AG08395 (cell line): ENCODE results near the gene SFXN5.

Experiments
- DNase-seq: peaks from one replicate; pipeline ENCODE4 v3.0.0; 2012; ENCODE audit warnings: mixed read lengths, low spot score

The SFXN5 gene

DNA sequence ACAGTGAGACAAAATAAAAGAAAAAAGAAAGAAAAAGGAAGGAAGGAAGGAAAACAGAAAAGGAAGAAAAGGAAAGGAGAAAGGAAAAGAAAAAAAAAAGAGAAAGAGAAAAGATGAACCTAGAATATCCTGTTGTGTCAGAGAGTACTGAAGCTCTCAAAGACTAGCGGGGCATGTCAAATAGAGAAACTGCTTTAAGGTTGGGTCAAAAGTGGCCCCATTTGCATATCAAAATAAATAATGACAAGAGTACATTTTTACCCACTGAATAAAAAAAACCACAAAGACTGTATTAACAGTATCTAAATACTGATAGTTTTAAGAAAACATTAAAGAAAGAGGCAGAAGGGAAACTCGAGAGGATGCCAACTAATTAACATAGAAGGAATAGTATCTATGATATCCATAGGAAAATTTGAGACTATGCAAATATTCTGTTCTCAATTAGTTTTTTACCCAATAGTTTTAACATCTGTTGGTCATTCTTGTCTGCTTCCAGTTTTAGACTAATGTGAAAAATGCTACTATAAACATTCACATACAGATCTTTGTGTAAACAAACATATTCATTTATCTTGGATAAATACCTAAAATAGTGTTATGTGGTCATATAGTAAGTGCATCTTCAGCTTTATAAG, 53.2 kb downstream of the SFXN5 start:
- no peak for DNase-seq

DNA sequence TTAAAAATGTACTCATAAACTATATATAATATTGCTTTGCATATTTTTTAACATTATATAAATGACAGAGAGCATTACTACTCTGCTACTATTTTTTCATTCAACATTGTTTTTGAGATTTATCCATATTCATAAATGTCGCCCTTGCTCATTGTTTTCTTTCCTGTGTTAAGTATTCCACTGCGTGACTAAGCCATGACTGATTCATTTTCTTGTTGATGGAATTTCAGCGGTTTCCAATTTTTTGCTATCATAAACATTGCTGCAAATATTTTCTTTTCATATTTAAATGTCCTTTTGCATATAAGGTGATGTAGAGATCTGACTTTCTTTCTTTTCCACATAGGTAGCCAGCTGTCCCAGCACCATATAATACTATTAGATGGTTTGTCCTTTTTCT, 57.6 kb downstream of the SFXN5 start:
- DNase-seq = no peak

DNA sequence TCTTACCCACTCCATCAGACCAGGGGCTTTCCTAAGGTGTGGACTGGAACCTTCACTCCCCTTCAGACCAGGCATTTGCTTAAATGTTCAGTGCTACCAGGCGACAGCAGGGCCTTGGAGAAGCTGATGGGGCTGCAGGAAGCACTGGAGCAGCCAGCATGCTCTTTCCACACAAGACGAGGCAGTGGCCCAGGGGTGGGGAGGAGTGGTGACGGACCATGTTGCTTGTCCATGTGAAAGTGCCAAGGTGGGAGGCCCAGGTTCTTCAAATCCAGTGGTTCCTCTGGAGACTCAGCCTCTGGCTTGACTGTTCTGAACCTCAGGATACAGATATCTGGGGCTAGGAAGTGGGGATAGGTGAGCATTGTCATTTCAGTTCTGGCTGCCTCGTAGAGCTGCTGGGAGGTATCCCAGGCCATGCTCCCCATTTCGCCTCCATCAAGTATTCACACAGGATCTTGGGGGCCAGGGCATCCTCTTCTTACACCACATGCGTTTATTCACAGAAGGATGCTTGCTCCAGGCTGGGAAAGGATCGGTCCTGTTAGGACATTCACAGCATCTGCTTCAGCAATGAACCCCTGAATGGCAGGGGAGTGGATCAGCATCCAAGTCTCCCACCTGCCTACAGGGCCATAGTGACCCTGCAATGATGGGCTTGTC, 62.2 kb downstream of the SFXN5 start:
- DNase-seq = no peak

DNA sequence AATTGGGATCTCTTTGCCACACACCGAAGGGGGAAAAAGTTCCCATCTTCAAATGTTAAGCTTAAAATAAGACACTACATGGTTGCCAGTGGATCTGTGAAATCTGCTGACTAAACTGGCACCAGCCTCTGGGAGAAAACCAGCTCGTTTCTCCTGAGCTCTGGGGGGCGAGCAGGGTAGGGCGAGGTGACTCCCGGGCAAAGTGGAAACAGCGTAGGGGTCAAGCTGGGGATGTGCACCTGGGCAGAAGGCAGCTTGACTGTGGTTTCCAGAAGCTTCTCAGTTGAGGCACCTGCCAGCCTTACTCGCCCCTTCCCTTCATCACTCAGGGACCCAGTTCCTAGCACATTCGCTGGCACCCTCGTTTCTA, 62.8 kb downstream of the SFXN5 start:
- DNase-seq = no peak

DNA sequence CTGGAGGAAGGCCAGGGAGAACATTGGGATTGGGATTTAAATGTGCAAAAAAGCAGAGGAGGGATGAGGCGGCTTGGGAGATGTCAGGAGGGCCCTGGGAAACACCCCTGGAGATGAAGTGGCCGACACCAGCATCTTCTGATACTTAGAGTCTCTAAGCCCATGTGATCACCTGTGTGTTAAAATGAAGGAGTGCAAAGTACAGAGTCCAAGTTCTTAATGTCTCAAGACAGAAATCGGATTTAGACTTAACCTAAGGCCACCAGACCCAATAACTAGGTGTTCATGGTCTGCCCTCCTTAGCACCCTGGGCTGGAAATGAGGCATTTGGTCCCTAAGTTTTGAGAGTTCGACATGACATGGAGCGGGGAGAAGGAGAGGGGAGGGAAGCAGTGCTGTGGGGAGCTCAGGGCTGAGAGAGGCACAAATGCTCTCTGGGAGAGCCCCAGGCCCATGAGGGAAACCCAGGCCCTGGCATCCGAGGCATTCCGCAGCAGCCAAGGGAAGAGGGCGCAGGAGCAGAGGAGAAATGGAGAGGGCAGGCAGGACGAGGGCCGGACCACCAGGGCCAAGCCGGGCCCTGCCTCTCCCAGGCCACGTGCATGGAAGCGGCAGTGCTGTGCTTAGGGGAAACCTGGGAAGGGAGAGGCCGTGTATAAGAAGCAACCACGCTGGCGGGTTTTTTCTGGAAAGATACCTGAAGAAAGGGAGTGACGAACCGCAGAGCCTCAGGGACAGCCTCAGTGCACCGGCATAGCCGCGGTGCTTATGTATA, 63.3 kb downstream of the SFXN5 start:
- DNase-seq = no peak

DNA sequence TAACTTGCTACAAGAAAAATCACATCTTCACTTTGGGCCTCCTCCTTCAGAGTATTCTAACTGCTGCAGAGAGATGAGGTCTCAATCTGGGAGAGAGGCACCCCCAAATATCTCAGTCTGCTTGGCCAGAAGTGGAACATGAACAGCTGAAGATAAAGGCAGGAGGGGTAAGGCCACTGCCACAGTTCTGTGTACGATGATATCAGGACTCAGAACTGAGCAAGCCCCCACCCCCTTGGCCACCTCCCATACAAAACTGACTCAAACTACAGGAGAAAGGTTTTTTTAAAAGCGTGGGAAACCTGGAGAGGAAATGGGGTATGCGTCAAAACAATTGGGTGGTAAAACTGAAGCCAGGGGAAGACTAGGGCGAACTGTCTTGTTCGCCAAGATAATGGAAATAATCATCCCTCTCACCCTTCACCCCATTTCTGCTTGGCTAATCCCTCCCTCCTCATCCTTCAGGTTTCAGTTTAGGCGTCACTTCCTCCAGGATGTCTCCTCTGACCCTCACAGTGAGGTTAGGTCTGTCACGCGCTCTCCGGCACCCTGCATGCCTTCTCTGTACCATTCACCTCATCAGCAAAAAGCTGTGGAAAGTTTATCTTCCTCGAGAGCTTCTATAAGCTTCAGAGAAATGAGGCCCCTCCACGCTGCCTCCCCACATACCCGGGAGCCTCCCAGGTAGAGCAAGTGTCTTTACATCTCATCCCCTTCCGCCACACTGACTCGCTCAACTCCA, 64.4 kb downstream of the SFXN5 start:
- DNase-seq = no peak

DNA sequence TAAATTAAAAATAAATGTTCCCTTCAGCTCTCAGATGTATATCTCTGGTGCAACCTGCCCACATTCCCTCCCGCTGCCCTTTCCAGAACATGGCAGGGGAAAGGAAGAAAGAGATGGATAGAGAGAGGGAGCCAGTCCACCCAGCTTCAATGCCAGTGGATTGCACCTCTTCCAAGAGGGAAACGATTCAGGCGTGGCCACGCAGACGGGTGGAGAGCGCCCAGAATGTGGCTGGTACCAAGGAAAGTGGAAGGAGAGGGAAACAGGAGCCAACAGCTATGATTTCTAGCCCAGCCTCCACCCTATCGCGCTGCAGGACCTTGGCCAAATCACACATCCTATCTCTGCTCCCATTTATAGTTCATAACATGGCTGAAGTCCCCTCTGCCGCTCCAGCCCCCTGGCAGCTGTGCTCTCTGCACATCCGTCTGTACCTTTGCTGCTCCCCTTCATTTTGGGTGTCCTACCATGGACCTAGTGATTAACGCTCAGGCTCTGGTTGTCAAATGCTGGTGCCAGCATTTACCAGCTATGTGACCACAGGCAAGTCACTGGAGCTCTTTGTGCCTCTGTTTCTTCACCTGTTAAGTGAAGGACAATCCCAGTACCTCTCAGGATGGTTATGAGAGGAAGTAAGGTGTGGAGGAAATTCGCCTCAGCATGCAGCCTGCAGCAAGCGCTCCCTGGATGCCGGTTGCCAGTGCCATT, 66.5 kb downstream of the SFXN5 start:
- DNase-seq = no peak

DNA sequence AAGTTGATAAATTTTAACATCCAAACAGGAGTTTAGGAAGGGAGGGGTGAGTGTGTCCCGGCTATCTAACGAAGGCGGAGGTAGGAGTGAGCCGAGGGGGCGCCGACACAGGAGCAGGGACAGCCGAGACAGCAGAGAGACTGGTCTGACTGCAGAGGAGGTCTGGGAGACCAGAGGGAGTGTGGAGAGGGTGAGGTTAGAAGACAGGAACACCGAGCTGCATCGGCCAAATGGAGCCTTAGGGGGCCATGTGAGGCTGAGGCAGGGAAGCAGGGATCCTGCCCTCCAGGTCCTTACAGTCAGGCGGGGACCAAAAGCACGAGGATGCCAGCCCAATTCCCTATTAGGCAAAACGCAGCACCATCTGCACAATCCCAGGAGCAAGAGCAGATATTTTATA, 67.0 kb downstream of the SFXN5 start:
- DNase-seq = no peak

DNA sequence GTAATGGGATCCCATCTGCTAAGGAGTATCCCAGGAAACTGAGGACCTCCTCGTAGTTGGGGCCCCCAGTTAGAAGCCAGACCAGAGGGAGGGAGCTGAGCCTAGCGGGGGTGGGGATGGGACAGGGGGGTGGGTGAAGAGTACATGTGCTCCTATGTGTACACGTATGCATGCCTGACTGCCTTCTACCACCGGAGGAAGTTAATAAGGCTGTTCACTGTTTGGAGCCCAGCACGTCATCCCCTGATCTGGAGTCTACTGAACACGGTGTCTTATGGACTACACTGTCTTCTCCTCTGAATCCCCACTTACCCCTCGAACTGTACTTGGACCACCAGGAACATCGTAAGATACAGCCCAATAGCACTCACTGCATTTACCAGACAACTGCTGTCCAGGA, 68.5 kb downstream of the SFXN5 start:
- DNase-seq = no peak

DNA sequence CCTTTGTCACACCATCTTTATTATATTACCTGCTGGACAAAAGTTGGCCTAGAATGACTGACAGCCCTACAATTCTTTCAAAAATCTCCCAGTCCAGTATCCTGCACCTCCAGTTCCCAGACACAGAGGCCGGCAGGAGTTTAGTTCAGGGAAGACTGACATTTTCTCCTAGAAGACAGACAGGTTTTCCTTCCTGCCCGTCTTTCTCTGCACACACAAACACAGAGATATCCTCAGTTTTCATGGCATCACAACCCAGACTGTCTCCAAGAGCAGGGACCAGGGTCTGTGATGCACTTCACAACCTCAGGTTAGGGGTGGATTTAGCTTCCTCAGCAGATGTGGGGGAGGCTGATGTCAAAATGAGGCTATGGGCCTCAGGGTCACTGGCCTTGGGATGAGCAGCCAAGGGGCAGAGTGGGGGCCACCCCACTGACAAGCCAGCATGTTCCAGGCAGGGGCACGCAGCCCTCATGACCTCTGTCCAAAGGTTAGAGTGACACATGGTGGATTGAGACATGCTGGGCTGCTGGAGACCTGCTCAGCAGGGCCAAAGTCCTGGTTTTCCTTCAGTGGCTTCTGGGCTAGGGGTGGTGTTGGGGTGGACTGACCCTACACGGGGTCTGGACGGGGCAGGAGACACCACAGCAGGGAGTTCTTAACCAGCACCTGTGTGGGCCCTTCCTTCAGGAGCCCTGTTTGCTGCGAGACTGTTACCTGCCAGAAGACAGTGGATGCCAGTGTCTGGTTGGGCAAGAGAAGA, 70.5 kb downstream of the SFXN5 start:
- DNase-seq = no peak

DNA sequence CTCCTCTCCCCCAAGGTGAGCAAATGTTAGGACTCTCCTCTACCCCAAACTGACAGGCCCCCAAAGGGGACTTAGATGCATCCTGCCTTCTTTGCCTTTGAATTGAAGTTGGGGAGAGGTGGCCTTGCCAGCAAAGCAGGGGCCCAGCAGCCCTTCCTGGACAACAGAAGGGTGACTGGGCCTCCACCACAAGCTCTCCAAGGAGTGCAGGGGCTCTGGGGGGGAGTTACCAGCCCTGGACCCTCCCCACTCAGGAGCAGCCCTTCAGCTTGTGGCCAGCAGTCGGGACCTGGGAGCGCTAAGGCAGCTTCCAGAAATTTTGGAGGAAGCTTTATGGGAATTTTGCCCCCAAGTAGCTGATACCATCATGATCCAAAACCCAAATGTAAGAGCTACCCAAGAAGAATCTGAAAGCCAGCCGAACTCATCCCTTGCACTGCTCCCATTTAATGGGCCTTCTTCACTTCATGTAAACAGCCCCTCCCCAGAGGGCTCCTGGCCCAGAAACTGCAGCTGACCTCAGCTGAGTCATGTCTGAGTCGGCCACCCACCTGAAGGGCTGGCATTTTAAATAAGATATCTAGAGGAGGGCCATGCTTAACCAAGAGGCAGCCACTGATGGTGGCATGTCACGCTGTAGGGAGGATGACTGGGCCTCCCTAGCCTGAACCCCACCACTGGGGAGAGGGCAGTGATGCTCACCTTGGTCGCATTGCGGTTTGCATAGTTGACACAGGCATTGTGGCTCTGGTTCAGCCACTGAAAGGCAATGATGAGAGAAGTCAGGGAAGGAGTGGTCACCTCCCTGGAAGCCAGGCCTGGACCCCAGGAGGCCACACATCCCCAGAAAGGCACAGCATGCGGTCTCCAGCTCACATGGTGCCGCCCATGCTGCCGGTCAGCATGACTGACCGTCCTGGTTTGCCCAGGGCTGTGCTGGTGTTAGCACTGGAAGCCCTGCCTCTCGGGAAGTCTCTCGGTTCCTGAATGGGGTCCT, 71.5 kb downstream of the SFXN5 start:
- DNase-seq = no peak

DNA sequence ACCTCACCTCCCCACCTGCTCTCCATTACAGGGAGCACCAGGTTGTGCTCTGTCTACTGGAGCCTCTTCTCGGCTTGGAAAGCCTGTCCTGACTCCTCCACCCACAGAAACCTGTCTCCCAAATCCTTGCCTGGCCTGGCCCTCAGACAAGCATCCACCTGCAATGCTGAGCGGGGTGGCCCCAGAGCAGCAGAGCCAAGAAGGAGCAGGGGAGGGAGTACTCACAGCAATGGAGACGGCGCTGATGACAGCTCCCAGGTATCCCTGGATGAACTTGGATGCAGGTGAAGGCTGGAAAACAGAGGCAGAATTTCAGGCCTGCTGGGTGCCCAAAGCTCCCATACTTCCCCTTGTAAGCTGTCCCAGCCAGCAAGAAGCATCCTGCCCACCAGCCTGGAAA, 72.8 kb downstream of the SFXN5 start:
- no peak for DNase-seq

DNA sequence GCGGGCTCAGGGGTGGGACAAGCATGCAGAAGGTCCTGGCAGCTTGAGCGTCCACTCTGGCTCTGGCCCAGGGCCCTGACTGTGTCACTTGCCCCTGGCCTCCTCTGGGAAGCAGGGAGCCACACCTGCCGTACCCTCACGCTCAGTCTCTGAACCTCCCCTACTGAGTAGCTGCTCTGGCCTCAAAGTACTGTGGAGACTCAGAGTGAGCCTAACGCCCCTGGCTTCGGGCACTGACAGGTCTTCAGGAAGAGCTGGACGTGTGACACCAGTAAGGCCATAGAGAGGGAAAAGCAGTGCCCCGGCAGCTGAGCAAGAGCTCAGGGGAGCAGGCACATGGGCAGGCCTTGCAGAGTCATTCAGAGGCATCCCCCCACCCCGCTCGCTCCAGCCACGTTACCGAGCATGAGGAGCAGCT, 73.3 kb downstream of the SFXN5 start:
- no peak for DNase-seq

DNA sequence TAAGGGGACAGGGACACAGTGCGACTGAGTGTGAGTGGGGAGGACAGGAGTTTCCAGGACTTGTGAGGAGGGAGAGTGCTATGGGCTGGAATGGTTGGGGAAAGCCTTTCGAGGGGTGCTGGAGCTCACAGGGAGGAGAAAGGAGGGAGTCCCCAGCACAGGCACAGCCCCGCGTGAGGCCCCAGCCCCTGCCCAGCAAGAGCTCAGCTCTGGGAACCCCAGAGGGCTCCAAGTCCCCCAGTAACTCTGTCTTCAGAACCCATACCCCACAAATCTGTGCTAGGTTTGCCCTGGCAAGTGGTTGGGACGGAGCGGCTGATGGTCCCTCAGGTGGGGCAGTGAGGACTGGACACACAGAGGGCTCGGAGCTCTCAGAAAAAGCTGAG, 75.4 kb downstream of the SFXN5 start:
- no peak for DNase-seq

DNA sequence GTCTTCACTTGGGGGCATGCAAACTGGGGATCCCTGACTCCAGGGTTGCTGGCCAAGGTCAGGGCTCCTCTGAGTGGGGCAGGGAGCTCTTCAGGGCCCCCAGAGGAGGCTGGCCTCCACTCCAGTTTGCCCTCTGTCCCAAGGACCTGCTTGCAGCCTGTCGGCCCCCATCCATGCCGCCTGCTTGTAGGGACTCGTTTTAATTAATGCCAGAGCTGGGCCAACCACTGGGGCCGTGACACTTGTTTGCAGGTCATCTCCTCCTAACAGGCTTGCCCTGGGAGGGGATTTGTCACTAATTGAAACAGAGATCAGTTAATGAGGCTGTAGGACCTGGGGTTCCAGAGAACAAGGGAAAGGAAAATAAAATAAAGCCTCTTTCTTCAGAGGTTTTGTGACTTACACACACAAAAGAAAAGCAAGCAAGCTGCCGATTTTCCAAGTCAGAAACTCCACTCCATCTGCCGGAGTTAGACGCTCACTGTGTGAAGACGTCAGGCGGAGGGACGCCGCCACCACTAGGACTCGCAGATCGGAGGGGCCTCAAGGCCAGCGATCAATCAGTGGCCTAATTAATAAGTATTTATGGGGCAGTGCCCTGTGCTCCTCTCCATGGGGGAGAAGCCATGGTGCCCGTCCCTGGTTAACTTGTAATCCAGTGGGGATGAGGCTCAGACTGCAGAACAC, 75.9 kb downstream of the SFXN5 start:
- no peak for DNase-seq

DNA sequence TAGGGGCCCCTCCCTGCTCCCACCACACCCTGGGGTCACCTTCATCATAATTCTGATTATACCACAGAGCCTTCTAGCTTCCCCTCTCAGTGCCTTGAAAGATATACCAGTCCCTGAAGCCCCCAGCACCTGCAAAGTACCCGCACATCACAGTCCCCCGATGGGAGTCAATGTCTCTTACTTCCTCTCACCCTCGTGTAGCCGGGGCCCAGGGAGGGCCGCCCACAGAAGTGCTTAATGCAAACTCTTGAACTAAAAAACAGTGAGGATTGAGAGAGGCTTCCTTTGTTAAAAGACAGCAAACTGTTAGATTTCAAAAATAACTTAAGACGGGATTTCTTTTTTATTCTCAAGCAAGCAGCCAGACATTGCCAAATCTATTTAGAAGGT, 76.5 kb downstream of the SFXN5 start:
- DNase-seq = no peak

DNA sequence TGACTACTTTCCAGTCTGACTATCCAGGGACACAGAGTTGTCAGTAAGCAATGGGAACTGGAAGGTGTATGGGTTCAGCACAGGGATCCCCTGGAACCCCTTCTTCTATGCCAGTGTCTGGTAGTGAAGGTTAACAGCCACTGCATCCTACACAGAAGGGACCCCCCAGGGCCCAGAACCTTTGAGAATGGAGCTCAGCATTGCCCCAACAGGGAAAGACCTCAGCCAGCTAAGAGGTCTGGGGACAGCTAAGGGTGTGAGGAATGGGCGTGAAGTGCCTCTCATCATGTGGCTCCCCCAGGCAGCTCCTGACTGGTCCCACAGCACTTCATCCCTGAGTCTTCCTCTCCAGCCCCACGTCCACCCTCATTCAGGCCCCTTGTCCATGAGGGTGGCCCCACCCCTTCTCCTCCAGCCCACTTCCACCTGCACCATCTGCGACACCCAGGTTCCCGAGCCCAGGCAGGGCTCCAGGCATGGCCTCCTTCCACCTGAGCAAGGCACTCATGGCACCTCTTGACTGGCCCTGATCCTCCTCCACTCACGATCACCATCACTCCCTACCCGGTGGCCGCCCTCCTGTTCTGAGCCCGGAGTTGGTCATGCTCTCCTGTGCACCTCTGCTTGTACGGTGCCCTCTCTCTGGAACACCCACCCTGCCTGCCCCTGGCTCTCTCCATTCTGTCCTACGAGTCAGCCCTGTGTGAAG, 77.1 kb downstream of the SFXN5 start:
- DNase-seq = no peak

DNA sequence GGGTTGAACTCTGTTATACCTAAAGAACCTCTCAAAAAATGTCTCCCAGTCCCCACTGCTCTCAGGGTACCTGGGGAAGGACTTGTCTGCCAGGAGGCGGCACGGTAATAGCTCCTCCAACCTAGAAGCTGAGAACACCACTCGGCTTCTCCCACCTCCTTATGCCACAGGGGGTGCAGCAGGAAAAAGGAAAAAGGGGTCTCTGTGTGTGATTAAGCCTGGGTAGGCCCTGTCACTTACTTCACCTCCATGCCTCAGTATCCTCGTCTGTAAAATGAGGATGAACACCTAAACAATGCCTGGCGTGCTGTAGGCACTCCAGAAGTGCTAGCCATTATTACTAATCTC, 77.6 kb downstream of the SFXN5 start:
- DNase-seq = no peak
